NCI-H2029 (cell line): ENCODE results near the gene HOXD11.

Experiments used
- DNase-seq: peaks from one replicate; lab custom pipeline; 2025; lab: John Stamatoyannopoulos, UW

HOXD11 gene

GRCh38 chr2:176120364-176121189, 13.5 kb downstream of the HOXD11 start:
- no peak for DNase-seq

DNA sequence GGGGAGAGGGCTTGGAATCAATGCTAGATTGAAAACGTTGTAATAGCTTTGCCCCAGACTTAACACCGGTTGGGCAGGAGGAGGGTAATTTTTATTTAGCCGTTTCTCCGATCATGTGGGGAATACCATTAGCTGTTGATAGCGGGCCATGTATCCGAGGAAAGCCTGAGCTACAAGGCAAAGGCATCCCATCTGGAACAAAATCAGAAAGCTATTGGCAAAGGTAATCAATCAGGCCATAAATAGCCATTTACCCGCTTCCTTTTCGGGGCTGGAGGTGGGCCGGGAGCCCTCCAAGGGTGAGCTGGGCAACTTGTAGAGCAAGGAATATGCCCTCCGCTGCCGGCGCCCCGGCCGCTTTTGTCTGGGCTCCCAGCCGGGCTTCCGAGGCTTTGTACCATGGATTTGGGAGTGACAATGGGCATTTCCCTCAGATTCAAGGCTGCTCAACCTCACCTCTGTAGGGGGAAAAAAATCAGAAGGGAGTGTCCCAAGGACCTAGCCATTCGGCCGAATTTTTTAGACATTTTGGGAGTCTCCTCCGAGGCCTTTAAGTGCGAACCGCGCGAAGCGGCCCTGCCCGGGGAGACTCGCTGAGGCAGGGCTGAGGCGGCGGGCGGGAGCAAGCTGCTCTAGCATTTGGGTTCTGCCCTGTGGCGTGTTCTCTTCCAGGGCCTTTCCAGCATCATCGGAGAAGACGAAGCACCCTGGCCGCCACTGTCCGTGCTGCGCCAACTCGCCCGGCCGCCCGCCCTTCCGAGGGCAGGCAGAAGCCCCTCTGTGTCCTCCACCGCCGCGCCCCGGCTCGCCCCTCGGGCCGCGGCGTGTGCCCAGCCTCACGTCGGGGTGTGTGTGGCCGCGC, 14.3 kb downstream of the HOXD11 start:
- DNase-seq: no peak

DNA sequence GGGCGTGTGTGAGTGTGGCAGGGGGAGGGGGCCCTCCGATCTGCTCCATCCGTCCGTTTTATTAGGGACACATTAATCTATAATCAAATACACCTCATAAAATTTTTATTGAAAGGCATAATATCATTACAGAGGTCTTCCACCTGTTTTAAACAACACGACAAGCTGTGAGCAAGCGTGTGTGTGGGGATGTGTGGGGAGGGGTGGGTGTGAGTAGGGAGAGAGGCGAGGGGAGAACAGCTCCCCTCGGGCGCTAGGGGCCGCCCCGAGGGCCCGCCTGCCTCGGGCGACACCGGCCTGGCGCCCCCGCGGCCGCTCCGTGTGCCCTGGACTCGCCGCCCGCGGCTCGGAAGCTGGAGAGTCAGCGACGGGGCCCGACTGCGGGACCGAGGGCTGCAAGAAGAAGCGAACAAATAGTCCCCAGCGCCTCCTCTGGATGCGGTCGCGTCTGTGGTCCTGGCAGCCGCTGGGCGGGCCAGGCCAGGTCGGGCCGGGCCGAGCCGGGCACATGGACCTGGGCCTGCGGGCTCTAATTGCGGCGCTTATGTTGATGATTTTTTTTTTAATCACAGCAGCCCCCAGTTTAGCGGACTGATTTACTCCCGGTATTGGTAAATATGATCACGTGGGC, 15.1 kb downstream of the HOXD11 start:
- no peak for DNase-seq

- DNase-seq: peak; percentile 44
Observed at GRCh38 chr2:176122683-176123410, 15.8 kb downstream of the HOXD11 start, which contains the start of gene HOXD9. HOXD9 (plus strand) TSS chr2:176122719; CDS start chr2:176122769, 50 bp downstream.

GRCh38 chr2:176123411-176124109, 16.5 kb downstream of the HOXD11 start:
- no peak for DNase-seq

- DNase-seq: no peak
Observed at GRCh38 chr2:176124110-176124946, 17.2 kb downstream of the HOXD11 start.

GRCh38 chr2:176124947-176125771, 18.1 kb downstream of the HOXD11 start:
- DNase-seq: no peak

DNA sequence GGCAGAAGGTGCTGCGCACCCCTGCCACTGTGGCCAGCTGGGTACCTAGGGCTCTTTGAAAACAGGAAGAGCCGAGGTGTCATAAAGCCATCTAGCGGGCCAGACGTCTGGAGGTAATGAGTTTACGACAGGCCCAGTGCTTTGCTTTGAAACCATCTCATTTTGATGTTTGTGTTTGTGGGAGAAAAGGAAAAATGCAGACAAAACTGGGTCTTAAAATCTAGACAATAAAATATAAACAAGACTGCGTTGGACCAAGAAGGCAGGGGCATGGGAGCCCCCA, 18.6 kb downstream of the HOXD11 start:
- DNase-seq: no peak

- DNase-seq: peak; percentile 52
Observed at GRCh38 chr2:176126929-176127773, 20.1 kb downstream of the HOXD11 start.

GRCh38 chr2:176127774-176128072, 20.6 kb downstream of the HOXD11 start:
- DNase-seq: no peak

DNA sequence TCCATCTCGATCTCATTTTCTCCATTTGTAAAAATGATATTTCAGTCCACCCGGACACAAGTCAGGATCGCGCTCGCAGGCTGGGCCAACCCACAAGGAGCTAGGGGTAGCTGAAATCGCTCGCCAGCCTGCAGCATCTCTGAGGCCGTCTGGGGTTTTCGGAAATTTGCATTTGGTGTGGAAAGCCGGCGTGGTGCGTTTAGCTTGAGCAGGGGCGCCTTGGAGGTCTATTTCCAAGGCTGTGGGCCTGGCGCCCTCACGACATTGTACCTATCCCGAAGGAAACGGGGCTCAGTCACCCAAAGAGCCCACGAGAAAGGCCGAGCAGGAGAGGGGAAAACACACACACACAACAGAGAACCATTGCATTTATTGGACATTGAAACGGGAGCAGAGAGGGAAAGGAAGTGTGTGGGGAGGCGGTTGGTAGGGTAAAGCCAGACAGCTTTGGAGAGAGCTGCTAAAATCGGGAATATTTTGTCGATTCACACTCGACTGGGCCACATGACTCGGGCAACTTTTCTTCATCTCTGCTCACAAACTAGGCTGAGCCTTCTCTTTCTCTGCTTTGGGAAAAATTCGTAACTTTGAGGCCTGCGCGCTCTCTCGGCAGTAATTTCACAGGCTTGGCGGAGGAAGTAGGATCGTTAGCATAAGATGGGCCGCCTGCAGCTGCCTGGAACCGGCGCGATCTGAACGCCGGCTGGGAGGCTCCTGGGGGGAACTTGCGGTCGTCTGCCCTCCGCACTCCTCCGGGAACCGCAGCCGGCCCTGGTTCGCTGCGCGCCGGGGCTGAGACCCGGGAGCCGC, 21.3 kb downstream of the HOXD11 start:
- peak; percentile 33 for DNase-seq

- peak; percentile 71 for DNase-seq
Observed at GRCh38 chr2:176128982-176129796, 22.1 kb downstream of the HOXD11 start, which contains the start of gene HOXD8. HOXD8 (plus strand) TSS chr2:176129705; CDS start chr2:176130367, 662 bp downstream.

DNA sequence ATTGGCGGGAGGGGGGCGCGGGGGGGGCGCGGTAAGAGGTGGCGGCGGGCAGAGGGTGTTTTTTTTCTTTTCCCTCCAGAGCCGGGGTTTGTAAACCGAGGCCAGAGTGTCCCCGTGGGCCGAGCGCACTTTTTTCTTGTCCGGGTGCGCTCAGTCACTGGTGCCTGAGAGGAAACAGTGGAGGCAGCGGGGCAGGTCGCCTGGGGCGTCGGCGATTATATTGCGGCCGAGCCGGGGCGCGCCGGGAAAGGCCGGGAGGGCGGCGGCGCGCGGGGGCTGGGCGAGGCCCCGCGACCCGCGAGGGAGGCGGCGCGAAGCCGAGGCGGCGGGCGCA, 22.7 kb downstream of the HOXD11 start:
- DNase-seq: no peak

- DNase-seq: peak; percentile 47
Observed at GRCh38 chr2:176130147-176130956, 23.3 kb downstream of the HOXD11 start.

DNA sequence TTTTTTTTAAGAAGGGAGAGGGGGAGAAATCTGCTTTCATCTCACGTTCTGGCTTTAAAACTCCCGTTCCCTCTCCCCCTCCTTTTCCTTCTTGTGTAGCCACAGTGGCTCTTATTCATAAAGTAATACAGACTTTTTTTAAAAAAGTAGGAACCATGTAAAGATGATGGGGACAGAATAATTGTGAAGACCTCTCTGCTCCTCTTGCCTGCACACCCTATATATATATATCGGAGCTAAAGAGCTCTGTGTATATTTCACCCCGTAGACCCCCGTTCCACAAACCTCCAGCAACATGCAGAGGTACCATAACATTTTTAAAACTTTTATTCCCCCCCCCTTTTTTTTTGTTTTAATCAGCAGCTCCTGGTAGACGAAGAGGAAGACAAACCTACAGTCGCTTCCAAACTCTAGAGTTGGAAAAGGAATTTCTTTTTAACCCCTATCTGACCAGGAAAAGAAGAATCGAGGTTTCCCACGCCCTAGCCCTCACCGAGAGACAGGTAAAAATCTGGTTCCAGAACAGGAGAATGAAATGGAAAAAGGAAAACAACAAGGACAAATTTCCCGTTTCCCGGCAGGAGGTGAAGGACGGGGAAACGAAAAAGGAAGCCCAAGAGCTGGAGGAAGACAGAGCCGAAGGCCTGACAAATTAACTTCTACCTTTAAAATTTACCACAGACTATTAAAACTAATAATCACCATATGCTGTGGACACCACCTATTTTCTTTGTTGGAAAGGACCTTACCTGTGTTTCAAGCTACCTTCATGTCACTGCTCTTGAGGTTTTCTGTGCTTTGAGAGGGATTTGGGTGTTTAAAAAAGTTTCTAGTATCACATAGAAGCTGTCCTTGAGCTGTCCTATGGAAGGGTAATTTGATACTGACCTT, 24.1 kb downstream of the HOXD11 start:
- DNase-seq: no peak
